ENCODE measurements around the gene BEAN1. TPM values are rescaled to one million over a fixed set of nuclear protein-coding genes. Genes with fewer than 3 reads are reported as not detected.

BEAN1 gene
- total RNA-seq, 1 donor from 2014 or later, result 1.2 TPM

DNA sequence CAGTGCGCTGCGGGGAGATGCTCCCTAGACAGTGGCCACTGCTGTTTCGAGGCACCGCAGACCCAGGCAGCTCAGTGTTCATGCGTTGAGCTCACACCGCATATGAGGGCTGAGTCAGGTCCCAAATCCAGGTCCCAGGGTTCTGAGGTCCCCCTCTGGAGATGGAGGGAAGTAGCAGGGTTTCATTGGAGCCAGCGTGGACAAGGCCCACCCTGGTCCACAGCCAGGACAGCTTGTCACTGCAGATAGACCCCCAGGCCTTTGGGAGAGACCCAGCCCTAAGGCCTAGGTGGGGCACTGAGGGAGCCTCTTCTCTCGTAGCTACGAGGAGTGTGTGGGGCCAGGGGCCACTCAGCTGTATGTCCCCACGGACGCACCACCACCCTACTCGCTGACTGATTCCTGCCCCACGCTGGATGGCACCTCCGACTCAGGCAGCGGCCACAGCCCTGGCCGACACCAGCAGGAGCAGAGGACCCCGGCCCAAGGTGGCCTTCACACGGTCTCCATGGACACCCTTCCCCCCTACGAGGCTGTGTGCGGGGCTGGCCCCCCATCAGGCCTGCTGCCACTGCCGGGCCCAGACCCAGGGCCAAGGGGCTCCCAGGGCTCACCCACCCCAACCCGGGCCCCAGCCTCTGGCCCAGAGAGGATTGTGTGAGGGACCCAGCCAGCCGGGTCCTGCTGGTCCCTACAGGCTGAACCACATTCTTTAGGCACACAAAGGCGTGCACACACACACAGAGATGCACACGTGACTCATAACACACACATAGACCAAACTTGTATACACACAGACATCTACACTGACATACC is 53.4 kb downstream of the BEAN1 start:
- Mint-ChIP-seq H3K4me3 (ENCODE audit: unreplicated experiment) (no peak overlapping the region), H3K27me3 (ENCODE audit: low read depth, unreplicated experiment) (peaks cover 19% of the 10 kb centered on the region), H3K9me3 (ENCODE audit: unreplicated experiment) (no peaks in the 10 kb centered on the region), H3K36me3 (ENCODE audit: low read depth, unreplicated experiment) (peaks cover 2% of the 10 kb centered on the region), H3K4me1 (ENCODE audit: low read depth, unreplicated experiment) (no peaks in the 10 kb centered on the region), H3K27ac (ENCODE audit: unreplicated experiment) (no peak overlapping the region)
- FAIRE-seq, result no peak
- H3K36me3 ChIP-seq (ENCODE audit: insufficient read depth, low read length), result no peaks in the 10 kb centered on the region
- no peak overlapping the region for H2AFZ ChIP-seq (ENCODE audit: low read depth, low read length)
- TF ChIP-seq, protein P1, sequence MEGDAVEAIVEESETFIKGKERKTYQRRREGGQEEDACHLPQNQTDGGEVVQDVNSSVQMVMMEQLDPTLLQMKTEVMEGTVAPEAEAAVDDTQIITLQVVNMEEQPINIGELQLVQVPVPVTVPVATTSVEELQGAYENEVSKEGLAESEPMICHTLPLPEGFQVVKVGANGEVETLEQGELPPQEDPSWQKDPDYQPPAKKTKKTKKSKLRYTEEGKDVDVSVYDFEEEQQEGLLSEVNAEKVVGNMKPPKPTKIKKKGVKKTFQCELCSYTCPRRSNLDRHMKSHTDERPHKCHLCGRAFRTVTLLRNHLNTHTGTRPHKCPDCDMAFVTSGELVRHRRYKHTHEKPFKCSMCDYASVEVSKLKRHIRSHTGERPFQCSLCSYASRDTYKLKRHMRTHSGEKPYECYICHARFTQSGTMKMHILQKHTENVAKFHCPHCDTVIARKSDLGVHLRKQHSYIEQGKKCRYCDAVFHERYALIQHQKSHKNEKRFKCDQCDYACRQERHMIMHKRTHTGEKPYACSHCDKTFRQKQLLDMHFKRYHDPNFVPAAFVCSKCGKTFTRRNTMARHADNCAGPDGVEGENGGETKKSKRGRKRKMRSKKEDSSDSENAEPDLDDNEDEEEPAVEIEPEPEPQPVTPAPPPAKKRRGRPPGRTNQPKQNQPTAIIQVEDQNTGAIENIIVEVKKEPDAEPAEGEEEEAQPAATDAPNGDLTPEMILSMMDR (IDR thresholded peaks at IDR 0.05; ENCODE audit: insufficient read depth, low read depth, low read length), result no peak
- no peak for TF ChIP-seq EZH2 (IDR thresholded peaks at IDR 0.05; ENCODE audit: insufficient read depth, low read length)
- H3K27me3 ChIP-seq (ENCODE audit: insufficient read depth, low read length), result peaks cover 2% of the 10 kb centered on the region
- no peak overlapping the region for H3K4me3 ChIP-seq (ENCODE audit: insufficient read depth, low read depth, low read length)
- DNase-seq (ENCODE audit: low read depth), result no peak
- H3K9me3 ChIP-seq (ENCODE audit: insufficient read depth, low read depth, low read length), result no peaks in the 10 kb centered on the region
- no peak overlapping the region for H3K9ac ChIP-seq (ENCODE audit: low read length)
- no peaks in the 10 kb centered on the region for H3K79me2 ChIP-seq (ENCODE audit: insufficient read depth, low read length)
- H3K4me1 ChIP-seq (ENCODE audit: insufficient read depth, low read length), result no peaks in the 10 kb centered on the region
- H4K20me1 ChIP-seq (ENCODE audit: insufficient read depth, low read length), result no peaks in the 10 kb centered on the region
- H3K4me2 ChIP-seq (ENCODE audit: low read length), result no peak overlapping the region
- no peak overlapping the region for H3K27ac ChIP-seq (ENCODE audit: low read depth, low read length)

DNA sequence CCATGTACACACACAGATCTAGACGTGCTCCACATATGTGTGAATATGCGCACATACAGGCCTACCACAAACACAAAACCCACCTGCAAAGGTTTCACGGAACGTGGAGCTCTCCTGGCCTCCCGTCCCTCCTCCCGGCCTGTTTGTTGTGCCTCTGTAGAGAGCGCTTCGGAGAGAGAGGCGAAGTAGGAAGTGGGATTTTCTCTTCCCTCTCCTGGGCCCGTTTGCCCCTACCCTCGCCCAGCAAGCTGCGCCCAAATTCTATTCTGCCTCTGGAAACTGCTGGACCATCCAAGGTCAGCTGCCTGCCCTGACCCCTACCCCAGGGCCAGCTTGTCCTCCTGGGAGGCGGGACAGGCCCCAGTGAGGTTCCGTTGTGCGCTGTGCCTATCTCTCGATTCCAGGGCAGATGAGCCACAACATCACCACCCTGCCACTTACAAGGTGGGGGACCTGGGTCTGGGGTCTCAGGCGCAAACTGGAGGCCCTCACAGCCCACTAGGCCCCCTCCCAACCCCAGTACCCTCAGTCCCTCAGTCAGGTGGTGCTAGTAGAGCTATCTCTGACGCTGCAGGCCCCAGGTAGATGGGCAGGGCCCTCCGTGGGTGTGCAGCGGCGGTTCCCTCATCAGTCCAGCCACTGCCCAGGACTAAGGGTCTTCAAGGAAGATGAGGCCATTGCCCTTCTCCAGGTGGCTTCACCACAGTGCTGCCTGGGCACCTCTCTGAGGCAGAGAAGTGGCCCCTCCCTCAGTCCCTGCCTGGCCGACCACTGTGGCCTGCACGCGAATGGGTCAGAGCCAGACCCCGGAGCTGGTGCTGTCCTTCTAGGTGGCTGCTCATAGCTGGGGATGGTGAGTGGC is 54.2 kb downstream of the BEAN1 start:
- Histone ChIP-seq H3K9me3 (ENCODE audit: insufficient read depth, low read depth, low read length) (no peaks in the 10 kb centered on the region), H3K9ac (ENCODE audit: low read length) (no peak overlapping the region), H3K27me3 (ENCODE audit: insufficient read depth, low read length) (no peaks in the 10 kb centered on the region), H3K27ac (ENCODE audit: low read depth, low read length) (no peak overlapping the region), H3K36me3 (ENCODE audit: insufficient read depth, low read length) (no peaks in the 10 kb centered on the region), H4K20me1 (ENCODE audit: insufficient read depth, low read length) (no peaks in the 10 kb centered on the region), H3K4me1 (ENCODE audit: insufficient read depth, low read length) (no peaks in the 10 kb centered on the region), H3K4me2 (ENCODE audit: low read length) (no peak overlapping the region), H3K79me2 (ENCODE audit: insufficient read depth, low read length) (no peaks in the 10 kb centered on the region), H3K4me3 (ENCODE audit: insufficient read depth, low read depth, low read length) (no peak overlapping the region), H2AFZ (ENCODE audit: low read depth, low read length) (no peak overlapping the region)
- FAIRE-seq (no peak), DNase-seq (ENCODE audit: low read depth) (no peak)
- Mint-ChIP-seq H3K27ac (ENCODE audit: unreplicated experiment) (no peak overlapping the region), H3K9me3 (ENCODE audit: unreplicated experiment) (no peaks in the 10 kb centered on the region), H3K27me3 (ENCODE audit: low read depth, unreplicated experiment) (peaks cover 18% of the 10 kb centered on the region), H3K36me3 (ENCODE audit: low read depth, unreplicated experiment) (peaks cover 2% of the 10 kb centered on the region), H3K4me1 (ENCODE audit: low read depth, unreplicated experiment) (no peaks in the 10 kb centered on the region), H3K4me3 (ENCODE audit: unreplicated experiment) (no peak overlapping the region)
- TF ChIP-seq, protein P1 (IDR thresholded peaks at IDR 0.05; ENCODE audit: insufficient read depth, low read depth, low read length), result no peak
- TF ChIP-seq EZH2 (IDR thresholded peaks at IDR 0.05; ENCODE audit: insufficient read depth, low read length), result no peak

All from astrocyte (in vitro differentiated cells and primary cell).